Activated CD4-positive, alpha-beta T cell treated with anti-CD3 and anti-CD28 coated beads, Interleukin-2, amount 50 U/mL, for 16 hours (primary cell): Measurements from ENCODE around the gene ZNF8.
"Not testable (repeated sequence)": the region's sequence is repeated elsewhere in the genome, so short reads cannot be mapped to it uniquely, and the experiment has no call there.

Experiments
- DNase-seq: peaks from one replicate; pipeline ENCODE4 v3.0.0-alpha.2; 2020

ZNF8 gene

DNA sequence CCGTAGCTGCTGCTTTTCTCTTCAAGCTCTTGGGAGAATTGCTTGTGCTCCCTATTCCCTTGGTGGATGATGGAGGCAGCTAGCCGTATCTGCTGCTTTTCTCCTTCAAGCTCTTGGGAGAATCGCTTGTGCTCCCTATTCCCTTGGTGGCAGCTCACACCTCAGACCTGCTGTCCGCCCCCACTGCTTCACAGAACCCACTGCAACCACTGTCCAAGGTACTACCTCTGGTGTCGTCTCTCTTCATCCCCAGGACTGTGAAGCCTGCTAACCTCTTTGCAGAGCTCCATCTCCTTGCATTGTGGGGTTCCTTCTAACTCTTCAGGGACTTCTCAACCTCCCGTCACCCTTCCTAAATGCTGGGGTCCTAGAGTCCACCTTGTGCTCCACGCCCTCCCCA lies 21.9 kb downstream of the ZNF8 start:
- DNase-seq, result no peak

DNA sequence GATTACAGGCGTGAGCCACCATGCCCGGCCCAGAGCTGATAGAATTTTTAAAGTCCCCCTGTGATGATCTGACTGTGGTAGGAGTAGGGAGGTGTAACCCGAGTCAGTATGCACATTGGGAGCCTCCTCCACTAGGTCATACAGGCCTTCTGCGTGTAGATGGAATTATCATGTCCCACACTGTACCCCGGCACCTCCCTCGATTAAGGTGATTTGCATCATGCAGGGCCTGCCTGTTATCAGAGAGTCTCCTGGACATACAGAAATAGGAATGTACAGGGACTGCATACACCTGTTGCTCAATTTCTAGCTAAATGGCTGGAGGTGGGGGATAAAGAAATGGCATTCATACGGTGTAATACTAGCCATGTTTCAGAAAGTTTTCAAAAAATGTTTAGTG lies 25.5 kb downstream of the ZNF8 start:
- no peak for DNase-seq

DNA sequence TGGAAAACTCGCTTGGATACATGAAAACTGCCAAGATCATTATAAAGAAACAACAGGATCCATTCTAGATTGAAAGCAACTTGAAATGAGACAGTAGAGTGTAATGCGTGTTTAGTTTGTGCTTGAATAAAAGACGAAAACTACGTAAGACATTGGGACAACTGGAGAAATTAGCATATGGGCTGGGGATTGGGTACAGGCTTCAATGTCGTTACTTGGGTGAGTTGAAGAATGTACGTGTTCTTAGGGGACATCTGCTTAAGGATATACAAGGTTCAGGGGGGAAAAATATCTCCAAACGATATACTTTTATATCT lies 26.0 kb downstream of the ZNF8 start:
- no peak for DNase-seq

DNA sequence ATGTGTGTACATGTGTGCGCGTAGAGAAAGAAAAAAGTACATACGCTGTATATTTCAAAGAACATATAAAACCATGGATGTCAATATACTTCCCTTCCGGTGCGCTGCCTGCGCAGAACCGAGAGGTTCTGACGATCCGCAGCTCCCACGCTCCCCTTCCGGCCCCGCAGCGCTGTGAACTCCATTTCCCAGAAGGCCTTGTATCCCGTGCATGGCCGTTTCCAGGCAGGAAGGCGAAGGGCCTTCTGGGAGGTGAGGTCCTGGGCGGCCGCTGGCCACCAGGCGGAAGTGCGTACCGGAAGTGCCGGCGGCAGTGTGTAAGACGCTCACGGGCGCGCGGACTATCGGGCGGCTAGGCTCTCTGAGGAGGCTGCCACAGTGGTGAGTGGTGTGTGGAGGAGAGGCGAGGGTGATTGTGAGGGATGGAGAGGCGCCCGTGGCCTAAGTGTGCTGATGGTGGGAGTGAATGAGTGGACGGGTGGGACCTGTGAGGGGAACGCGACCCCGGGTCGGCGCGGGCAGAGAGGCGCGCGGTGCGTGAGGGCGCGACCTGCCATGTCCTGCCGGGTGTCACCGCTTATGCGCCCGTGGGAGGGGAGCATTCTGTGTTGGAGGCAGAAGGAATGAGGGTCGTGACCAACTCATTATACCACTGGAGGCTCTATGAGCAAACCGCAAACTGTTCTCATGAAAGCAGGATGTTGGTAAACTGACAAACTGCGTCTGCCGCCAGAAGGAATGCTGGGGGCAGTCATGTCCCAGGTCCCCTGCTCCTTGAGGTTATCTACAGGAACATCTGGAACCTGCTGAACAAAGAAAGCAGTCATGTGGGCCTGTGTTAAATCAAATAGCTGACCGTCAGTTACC lies 26.5 kb downstream of the ZNF8 start, which contains the start of gene ERVK3-1:
Gene ERVK3-1, plus strand, starts transcription at position 313 of the 867 bp plus-strand sequence. CDS start 6,792 bp downstream, outside the sequence.
- peak; percentile 98 for DNase-seq

DNA sequence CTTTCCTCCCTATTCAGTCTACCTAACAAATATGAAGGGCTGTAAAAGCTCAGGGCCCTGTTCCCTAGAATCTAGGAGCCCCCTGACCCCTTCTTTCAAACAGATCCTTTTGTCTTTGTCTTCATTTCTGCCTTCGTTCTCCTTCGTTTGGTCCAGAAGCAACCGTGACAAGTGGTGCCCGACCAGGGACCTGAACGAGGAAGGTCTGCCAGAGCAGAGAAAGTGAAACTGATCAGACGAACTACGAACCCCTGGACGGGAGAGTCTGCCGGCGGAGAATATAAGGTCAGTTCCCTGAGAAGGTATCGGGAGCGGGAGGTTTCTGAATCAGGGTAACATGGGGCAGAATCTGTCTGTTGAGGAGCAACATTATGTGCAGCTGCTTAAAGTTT lies 27.2 kb downstream of the ZNF8 start:
- DNase-seq, result no peak

DNA sequence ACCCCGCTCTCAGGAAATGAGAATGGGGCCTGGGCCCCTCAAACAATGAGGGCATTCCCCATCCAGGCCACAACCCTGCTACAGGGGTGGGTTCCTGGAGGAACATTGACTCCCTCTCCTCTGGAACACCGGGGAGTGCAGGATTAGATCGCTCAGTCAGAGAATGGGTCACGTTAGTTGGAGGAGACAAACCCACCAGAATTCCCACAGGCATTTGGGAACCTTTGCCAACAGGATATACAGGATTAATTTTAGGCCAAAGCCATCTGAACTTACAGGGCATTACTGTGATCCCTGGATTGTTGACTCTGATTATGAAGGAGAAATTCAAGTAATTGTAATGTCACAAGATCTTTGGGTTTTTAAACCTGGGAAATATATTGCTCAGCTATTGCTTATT lies 29.0 kb downstream of the ZNF8 start:
- DNase-seq, result no peak

DNA sequence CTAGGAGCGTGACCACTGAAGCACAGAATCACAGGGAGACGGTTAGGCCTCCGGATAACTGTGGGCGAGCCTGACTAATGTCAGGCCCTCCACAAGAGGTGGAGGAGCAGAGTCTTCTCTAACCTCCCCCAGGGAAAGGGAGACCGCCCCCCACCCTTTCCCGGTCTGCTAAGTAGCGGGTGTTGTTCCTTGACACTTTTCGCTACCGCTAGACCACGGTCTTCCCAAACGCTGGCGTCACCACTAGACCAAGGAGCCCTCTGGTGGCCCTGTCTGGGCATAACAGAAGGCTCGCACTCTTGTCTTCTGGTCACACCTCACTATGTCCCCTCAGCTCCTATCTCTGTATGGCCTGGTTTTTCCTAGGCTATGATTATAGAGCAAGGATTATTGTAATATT lies 31.9 kb downstream of the ZNF8 start:
- DNase-seq, result not testable (repeated sequence)

DNA sequence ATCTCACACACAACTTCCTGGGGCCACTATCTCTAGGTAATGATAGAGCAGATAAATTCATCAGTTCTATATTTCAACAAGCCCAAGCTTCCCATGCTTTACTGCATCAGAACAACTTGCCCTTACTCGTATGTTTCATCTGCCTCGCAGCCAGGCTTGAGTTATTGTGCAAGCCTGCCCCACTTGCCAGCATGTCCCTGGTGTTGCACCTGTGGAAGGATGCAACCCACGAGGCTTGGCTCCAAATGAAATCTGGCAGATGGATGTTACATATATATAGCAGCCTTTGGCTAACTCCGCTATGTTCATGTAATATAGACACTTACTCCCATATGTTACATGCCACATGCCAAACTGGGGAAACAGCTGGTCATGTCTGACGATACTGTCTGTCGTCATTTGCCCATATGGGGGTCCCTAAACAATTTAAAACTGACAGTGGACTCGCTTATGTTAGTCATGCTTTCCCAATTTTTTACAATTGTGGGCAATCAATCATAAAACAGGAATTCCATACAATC lies 32.6 kb downstream of the ZNF8 start:
- no peak for DNase-seq

DNA sequence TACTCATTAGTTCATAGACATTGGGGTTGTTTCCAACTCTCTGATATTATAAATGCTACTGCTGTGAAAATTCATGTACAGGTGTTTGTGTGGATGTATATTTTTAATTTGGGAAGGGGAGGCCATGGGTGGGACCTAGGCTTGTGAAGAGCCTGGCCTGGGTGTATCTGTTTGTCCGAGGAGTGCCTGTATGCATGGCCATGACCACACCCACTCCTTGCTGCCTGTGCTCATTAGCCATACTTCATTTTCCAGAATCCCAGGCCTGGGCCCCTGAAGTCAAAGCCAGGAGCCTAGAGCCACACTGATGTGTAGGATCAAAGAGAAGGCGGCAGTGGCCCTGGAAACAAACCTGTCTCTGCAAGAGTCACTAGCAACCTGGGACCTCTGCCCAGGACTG lies 36.8 kb downstream of the ZNF8 start:
- no peak for DNase-seq

DNA sequence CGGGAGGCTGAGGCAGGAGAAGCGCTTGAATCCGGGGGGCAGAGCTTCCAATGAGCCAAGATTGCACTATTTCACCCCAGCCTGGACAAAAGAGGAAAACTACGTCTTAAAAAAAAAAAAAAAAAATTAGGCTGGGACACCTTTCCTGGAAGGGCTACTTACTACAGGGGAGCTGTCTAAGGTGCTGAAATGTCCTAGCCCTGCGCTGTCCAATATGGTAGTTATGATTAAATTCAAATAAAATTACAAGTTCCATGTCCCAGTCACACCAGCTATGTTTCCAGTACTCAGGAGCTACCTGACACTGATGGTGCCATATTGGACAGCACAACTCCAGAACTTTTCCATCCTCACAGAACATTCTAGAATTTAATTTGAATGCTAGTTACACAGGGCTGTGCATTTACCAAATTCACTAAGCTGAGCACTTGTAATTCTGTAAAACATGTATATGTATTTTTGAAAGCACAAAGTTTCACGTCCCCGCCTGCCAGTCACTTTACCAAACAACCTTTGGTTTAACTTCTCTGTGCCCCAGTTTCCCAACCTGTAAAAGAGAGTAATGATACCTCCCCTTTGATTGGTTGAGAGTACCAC lies 38.8 kb downstream of the ZNF8 start:
- DNase-seq, result no peak

DNA sequence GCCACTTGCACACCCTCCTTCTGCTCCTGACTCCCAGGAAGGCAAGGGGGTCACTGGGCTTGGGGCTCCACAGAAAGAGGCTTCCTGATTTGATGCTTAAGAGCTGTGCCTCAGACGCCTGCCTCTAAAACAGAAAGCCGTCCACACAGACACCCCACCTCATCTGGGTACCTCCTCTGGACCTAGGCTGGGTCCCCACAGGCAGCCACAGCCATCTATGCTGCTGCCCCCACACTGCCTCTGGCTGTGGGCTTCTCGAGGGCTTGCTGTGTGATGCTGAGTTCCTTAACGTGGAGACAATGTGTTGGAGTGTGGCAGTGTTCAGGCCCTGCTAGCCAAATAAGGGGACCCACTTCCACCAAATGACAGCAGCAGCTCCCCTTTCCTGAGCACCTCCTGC lies 39.5 kb downstream of the ZNF8 start:
- no peak for DNase-seq

DNA sequence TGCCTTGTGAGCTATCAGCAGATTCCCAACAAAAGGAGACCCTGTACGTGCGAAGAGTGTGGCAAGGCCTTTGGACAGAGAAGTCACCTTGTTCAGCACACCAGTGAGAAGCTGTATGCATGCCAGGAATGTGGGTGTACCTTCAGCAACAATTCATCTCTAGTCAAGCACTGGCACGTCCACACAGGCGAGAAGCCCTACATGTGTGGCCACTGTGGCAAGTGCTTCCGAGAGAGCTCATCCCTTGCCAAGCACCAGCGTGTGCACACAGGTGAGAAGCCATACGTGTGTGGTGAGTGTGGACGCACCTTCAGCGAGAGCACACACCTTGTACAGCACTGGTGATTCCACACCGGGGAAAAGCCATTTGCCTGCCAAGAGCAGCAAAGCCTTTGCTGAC lies 40.5 kb downstream of the ZNF8 start:
- no peak for DNase-seq

DNA sequence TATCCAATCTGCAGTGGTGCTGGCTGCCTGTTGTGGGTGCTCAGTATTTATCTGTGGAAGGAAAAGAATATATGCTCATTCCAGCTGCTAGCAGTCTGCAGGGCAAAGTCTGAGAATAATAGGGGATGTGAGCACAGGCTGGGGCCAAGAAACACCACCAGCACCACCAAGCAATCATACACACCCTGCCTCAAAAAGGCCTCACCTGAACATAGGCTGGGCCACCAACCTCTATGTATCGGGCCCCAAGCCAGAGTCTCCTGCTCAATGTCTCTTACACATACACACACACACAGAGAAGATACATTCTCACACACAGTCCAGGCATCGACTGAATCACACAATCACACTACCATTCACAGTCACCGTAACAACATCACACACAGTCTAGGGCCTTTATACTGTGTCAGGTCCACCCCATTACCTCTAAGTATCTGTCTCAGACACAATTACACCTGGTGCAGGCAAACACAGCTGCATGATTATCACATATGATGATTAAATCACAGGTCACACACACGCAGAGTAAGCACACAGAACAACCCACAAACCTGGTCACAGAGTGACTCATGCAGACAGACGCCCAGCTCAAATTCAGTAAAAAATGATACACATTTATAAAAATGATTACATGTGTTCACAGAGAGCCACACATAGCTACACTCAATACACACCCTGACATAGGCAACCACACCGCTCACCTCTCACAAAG lies 46.7 kb downstream of the ZNF8 start:
- peak; percentile 14 for DNase-seq

DNA sequence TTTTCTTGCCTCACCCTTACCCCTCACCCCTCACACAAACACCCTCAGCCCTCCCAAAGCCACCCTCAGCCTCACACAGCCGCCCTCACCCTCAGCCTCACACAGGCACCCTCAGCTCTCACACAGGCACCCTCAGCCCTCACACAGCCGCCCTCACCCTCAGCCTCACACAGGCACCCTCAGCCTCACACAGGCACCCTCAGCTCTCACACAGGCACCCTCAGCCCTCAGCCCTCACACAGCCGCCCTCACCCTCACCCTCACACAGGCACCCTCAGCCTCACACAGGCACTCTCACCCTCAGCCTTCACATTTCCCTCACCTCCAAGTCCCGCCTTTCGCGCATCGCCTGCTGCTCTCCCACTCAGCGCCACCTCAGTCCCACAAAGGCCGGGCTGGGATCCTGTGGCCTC lies 47.8 kb downstream of the ZNF8 start:
- DNase-seq, result no peak

DNA sequence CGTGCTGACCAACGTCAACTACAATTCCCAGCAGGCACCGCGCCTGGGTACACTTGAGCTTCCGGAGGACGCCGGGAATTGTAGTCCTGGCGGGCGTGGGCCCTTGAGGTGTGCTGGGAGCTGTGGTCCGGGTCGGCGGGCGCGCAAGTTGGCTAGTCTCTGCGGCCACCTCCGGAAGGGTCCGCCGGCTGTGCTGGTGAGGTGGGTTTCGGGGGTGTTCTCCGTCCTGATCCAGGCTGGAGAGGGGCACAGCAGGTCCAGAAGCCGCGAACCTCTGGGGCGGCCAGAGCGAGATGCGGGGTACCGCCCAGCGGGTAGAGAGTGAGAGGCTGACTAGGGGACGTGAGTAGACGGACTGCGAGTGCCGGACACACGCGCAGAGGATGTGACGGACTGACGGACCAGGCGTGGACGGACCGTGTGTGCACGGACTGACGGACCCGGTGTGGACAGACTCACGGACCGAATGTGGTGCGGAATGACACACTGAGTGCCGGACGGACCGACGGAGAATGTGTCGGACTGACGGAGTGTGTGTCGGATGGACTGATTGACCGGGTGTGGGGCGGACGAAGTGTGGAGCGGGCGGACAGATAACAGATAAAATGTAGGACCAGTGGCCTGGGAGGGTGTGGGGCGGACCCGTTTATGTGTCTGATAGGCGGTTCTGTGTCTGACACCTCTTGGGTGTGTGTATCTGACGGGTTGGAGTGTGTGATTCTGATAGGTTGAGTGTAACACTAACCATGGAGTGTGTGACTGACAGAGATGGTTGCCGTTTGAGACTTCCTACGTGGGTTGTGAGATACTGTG lies 48.4 kb downstream of the ZNF8 start, which contains the start of gene ZSCAN22:
Gene ZSCAN22, plus strand, starts transcription at position 81 of the 813 bp plus-strand sequence. CDS start 7,809 bp downstream, outside the sequence.
- peak; percentile 95 for DNase-seq

DNA sequence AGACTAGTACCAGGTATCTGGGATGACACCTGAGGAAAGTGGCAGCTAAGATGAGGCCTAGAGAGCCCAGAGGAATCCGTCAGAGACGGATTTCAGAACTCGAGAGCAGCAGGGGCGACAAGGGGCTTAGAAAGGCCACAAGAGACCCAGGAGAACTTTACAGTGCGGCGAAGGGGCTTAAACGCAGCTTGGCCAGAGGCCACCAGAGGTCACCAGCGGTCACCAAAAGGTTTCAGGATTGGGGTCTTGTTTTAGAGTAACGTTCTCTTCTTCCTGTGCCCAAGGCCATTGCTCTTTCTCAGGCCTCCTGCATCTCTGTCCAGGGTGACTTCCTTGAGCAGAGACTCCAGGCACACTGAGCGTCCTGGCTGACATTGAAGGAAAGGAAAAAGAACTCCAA lies 50.2 kb downstream of the ZNF8 start:
- DNase-seq, result no peak

DNA sequence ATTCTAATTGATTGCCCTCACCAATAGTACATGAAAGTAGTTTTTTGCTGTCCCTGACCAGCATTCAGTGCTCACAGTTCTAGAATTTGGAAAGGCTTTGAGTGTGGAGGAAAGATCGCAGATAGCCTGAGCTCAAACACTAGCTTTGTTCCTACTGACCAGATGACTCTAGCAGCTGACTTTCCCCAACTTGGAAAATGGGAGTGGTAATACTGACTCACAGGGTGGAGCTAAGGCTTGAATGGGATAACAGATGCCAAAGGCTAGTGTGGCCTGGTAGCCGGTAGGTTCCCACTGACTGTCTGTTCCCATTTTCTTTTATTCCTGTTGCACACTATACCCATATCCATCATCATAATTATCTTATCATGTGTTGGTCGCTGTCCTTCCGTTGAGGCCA lies 51.7 kb downstream of the ZNF8 start:
- no peak for DNase-seq

DNA sequence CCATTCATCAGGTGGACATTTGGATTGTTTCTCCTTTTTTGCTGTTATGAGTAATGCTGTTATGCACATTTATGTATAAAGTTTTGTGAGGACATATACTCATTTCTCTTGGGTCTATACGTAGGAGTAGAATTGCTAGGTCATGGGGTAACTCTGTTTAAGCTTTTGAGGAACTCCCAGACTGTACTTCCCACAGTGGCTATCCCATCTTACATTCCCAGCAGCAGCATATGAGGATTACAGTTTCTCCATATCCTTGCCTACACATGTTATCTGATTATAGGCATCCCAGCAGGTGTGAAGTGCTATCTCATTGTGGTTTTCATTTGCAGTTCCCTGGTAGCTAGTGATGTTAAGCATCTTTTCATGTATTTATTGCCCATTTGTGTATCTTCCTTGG lies 53.9 kb downstream of the ZNF8 start:
- no peak for DNase-seq

DNA sequence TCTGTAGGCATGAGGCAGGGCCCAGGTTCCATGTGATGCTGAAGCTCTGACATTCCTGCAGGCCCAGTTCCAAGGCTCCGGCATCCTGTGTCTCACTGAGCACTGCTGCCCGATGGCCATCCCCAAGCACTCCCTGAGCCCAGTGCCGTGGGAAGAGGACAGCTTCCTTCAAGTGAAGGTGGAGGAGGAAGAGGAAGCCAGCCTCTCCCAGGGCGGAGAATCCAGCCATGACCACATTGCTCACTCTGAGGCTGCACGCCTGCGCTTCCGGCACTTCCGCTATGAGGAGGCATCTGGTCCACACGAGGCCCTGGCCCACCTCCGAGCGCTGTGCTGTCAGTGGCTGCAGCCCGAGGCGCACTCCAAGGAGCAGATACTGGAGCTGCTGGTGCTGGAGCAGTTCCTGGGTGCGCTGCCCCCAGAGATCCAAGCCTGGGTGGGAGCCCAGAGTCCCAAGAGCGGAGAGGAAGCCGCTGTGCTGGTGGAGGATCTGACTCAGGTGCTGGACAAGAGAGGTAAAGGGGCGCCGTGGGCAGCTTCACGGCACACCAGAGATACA lies 56.0 kb downstream of the ZNF8 start:
- no peak for DNase-seq

DNA sequence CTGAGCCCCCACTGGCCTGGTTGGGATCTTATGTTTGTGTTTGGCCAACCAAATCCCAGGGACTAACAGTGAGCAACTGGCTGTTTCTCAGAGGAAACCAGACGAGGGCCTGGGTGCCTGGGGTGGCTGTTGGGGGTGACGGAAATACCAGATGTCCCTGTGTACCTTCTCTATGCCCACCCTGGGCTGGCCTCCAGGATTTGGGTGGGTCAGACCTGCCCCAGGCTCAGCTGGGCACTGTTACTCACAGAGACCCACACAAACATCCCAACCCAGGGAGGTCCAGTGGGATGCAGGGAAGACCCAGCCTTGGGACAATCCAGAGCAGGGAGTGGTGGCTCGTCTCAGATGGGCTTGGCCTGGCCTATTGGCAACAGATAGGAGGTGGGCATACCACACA lies 56.9 kb downstream of the ZNF8 start:
- DNase-seq, result no peak

DNA sequence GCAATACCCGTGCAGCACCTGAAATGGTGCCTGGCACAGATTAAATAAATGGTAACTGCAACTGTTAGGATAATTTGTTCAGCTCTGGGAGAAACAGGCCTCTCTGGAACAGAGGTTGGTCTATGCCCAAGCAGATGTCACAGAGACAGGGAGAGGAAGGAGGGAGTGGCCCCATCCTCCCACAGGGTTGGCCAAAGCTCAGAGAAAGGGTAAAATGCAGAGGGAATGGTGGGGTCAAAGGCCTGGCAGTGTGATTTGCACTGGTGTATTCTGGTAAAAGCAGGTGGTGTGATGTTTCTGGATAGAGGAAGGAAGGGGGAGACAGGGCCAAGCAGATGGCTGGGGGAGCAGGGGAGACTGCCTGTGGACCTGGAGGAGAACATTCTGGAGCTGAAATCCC lies 57.5 kb downstream of the ZNF8 start:
- DNase-seq, result no peak

DNA sequence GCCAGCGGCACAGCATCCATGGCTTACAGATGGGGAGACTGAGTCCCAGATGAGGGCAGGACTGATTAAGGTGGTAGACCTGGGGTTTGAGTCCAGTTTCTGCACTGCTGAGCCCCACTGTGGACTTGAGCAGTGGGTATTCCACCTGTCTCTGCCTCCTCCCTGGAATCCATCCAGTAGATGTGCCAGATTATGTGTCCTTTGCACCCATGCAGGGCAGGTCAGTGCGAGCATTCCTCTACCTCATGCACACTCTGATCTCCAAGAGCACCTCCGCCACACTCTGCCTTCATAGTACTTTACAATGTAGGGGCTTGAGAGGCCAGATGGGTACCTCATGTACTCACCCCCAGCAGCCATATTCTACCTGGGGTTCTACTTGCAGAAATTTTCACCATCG lies 58.1 kb downstream of the ZNF8 start:
- DNase-seq, result no peak

DNA sequence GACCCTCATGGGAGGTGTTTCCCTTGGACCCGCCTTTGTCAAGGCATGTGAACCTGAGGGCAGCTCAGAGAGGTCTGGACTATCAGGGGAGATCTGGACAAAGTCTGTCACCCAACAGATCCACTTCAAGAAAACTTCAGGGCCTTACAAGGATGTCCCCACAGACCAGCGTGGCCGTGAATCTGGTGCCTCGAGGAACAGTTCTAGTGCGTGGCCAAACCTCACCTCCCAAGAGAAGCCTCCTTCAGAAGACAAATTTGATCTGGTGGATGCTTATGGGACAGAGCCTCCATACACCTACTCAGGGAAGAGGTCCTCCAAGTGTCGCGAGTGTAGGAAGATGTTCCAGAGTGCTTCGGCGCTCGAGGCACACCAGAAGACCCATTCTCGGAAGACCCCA lies 59.6 kb downstream of the ZNF8 start:
- no peak for DNase-seq
